HUES48 (cell line): ENCODE data around the gene PDRG1.
"Not testable (repeated sequence)": the region's sequence is repeated elsewhere in the genome, so short reads cannot be mapped to it uniquely, and the experiment has no call there.

Experiments used
- H3K27ac ChIP-seq: one replicate; pipeline ENCODE4 v1.7.0; 2013; ENCODE audit warnings: low read depth, low read length, inconsistent platforms
- H3K27me3 ChIP-seq: 2 replicates; pipeline ENCODE4 v1.6.1; 2013; ENCODE audit warnings: mild to moderate bottlenecking, low read length; ENCODE audit not compliant: control insufficient read depth, insufficient read depth
- H3K36me3 ChIP-seq: 2 replicates; pipeline ENCODE4 v1.6.1; 2013; ENCODE audit warnings: low read length; ENCODE audit not compliant: control insufficient read depth, insufficient read depth
- H3K4me1 ChIP-seq: 2 replicates; pipeline ENCODE4 v1.6.1; 2013; ENCODE audit warnings: mild to moderate bottlenecking, low read length; ENCODE audit not compliant: control insufficient read depth, insufficient read depth
- H3K4me3 ChIP-seq: 2 replicates; pipeline ENCODE4 v1.5.1; 2013; ENCODE audit warnings: mild to moderate bottlenecking, low read depth, low read length
- H3K9ac ChIP-seq: 2 replicates; pipeline ENCODE4 v1.6.1; 2013; ENCODE audit warnings: mild to moderate bottlenecking, low read depth, low read length, moderate library complexity
- H3K9me3 ChIP-seq: 2 replicates; pipeline ENCODE4 v1.6.1; 2013; ENCODE audit warnings: low read length; ENCODE audit not compliant: control insufficient read depth, insufficient read depth

PDRG1 gene

GRCh38 chr20:31945319-31945718 lies 6.5 kb downstream of the PDRG1 start:
- peaks cover 59% of the 10 kb centered on the region for H3K36me3 ChIP-seq
- H3K27ac ChIP-seq = no peak overlapping the region
- H3K9ac ChIP-seq = no peak overlapping the region
- no peaks in the 10 kb centered on the region for H3K27me3 ChIP-seq
- no peaks in the 10 kb centered on the region for H3K9me3 ChIP-seq
- H3K4me3 ChIP-seq = no peak overlapping the region
- H3K4me1 ChIP-seq = no peaks in the 10 kb centered on the region

- Histone ChIP-seq H3K4me3 (no peak overlapping the region), H3K9me3 (no peaks in the 10 kb centered on the region), H3K27ac (no peak overlapping the region), H3K36me3 (peaks cover 37% of the 10 kb centered on the region), H3K27me3 (no peaks in the 10 kb centered on the region), H3K4me1 (no peaks in the 10 kb centered on the region), H3K9ac (no peak overlapping the region)
Measured at GRCh38 chr20:31943052-31943471, 8.8 kb downstream of the PDRG1 start.

GRCh38 chr20:31939661-31940060 lies 12.2 kb downstream of the PDRG1 start:
- H3K27me3 ChIP-seq = no peaks in the 10 kb centered on the region
- no peak overlapping the region for H3K9ac ChIP-seq
- peaks cover 4% of the 10 kb centered on the region; the same call in 1 of the 2 replicates for H3K4me1 ChIP-seq
- peaks cover 3% of the 10 kb centered on the region; the same call in 1 of the 2 replicates for H3K36me3 ChIP-seq
- no peak overlapping the region for H3K4me3 ChIP-seq
- H3K9me3 ChIP-seq = no peaks in the 10 kb centered on the region
- no peak overlapping the region for H3K27ac ChIP-seq

DNA sequence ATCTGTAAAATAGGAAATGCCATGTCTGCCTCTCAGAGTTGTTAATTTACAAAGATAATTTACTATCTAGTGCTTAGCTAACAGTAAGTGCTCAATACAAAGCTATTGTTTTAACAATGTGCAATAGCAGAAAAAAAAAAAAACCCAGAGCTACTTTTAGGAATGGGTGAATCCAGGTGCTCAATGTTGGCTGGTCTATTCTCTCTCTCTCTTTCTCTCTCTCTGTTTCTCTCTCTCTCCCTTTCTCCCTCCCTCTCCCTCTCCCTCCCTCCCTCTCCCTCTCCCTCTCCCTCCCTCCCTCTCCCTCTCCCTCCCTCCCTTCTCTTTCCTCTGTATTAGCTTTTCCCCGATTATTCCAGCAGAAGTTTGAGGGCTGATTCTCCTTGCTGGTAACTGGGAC lies 14.0 kb downstream of the PDRG1 start:
- Histone ChIP-seq H3K27me3 (no peaks in the 10 kb centered on the region), H3K36me3 (no peaks in the 10 kb centered on the region), H3K4me1 (peaks cover 4% of the 10 kb centered on the region; the same call in 1 of the 2 replicates), H3K9ac (no peak overlapping the region), H3K9me3 (no peaks in the 10 kb centered on the region), H3K4me3 (no peak overlapping the region), H3K27ac (no peak overlapping the region)

GRCh38 chr20:31936420-31936819 lies 15.4 kb downstream of the PDRG1 start:
- Histone ChIP-seq H3K4me3 (no peak overlapping the region), H3K4me1 (peaks cover 4% of the 10 kb centered on the region; the same call in 1 of the 2 replicates), H3K27ac (no peak overlapping the region), H3K36me3 (no peaks in the 10 kb centered on the region), H3K9me3 (no peaks in the 10 kb centered on the region), H3K27me3 (no peaks in the 10 kb centered on the region), H3K9ac (no peak overlapping the region)

GRCh38 chr20:31934968-31935764 lies 16.7 kb downstream of the PDRG1 start:
- Histone ChIP-seq H3K4me3 (no peak overlapping the region), H3K4me1 (peaks cover 4% of the 10 kb centered on the region; the same call in 1 of the 2 replicates), H3K27ac (peak overlapping the region; percentile 4), H3K36me3 (no peaks in the 10 kb centered on the region), H3K9me3 (no peaks in the 10 kb centered on the region), H3K9ac (no peak overlapping the region), H3K27me3 (no peaks in the 10 kb centered on the region)

- Histone ChIP-seq H3K27me3 (no peaks in the 10 kb centered on the region), H3K4me3 (no peak overlapping the region), H3K4me1 (peaks cover 4% of the 10 kb centered on the region; the same call in 1 of the 2 replicates), H3K36me3 (no peaks in the 10 kb centered on the region), H3K9me3 (no peaks in the 10 kb centered on the region), H3K27ac (no peak overlapping the region), H3K9ac (no peak overlapping the region)
Measured at GRCh38 chr20:31934491-31934890, 17.4 kb downstream of the PDRG1 start.

DNA sequence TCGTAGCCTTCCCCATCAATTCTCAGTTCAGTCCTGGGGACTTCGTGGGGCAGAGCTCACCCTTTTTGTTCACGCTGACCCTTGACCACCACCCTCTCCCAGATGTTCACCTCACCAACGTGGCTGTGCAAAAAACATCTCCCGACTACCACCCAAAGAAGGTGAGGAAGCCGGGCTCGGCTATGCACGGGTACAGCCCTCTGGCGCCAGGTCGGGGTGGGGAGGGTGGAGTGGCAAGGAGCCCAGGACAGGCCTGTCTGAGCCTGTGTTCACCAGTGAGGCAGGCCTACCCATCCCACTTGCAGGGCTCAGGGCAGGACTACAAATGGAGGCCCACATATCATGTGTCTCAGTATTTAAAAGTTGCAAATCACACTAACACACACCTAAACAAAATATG lies 18.1 kb downstream of the PDRG1 start:
- Histone ChIP-seq H3K9me3 (no peaks in the 10 kb centered on the region), H3K36me3 (no peaks in the 10 kb centered on the region), H3K4me1 (peaks cover 4% of the 10 kb centered on the region; the same call in 1 of the 2 replicates), H3K9ac (no peak overlapping the region), H3K27ac (no peak overlapping the region), H3K4me3 (no peak overlapping the region), H3K27me3 (no peaks in the 10 kb centered on the region)

GRCh38 chr20:31930779-31931178 lies 21.1 kb downstream of the PDRG1 start:
- no peaks in the 10 kb centered on the region for H3K27me3 ChIP-seq
- H3K4me1 ChIP-seq = peaks cover 3% of the 10 kb centered on the region; the same call in 1 of the 2 replicates
- H3K36me3 ChIP-seq = no peaks in the 10 kb centered on the region
- no peaks in the 10 kb centered on the region for H3K9me3 ChIP-seq
- no peak overlapping the region for H3K4me3 ChIP-seq
- no peak overlapping the region for H3K9ac ChIP-seq
- H3K27ac ChIP-seq = no peak overlapping the region

DNA sequence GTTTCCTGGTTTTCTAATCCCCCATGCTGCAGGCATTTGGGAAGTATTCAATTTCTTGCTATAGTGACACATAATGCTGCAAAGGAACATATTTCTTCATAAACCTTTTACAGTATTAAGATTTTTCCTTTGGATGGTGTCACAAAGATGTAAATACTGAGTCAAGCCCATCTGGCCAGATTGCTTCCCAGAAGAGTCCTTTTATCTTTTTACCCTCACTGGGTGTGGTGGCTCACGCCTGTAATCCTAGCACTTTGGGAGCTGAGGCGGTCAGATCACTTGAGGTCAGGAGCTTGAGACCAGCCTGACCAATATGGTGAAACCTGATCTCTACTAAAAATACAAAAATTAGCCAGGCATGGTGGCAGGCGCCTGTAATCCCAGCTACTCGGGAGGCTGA lies 22.2 kb downstream of the PDRG1 start:
- not testable (repeated sequence) for H3K9me3 ChIP-seq, H3K4me1 ChIP-seq, H3K27ac ChIP-seq, H3K36me3 ChIP-seq, H3K4me3 ChIP-seq, H3K27me3 ChIP-seq, H3K9ac ChIP-seq

- H3K27ac ChIP-seq = no peak overlapping the region
- no peak overlapping the region for H3K4me3 ChIP-seq
- H3K9me3 ChIP-seq = no peaks in the 10 kb centered on the region
- no peaks in the 10 kb centered on the region for H3K36me3 ChIP-seq
- H3K9ac ChIP-seq = no peak overlapping the region
- H3K4me1 ChIP-seq = no peaks in the 10 kb centered on the region; the same call in 1 of the 2 replicates
- H3K27me3 ChIP-seq = no peaks in the 10 kb centered on the region
Measured at GRCh38 chr20:31927627-31928159, 24.2 kb downstream of the PDRG1 start.
